ENCODE results near the gene CCT2.

CCT2 gene

GRCh38 chr12:69649529-69649928 is 64.3 kb downstream of the CCT2 start:
- TF ChIP-seq CTCF (IDR thresholded peaks at IDR 0.05; ENCODE audit: insufficient read depth, missing control alignments): no peak
- FAIRE-seq (no peak), DNase-seq (ENCODE audit: insufficient read length, low spot score) (no peak)

Measured in D721Med (cell line).